ENCODE data around the gene VWA8.
"Not testable (repeated sequence)": the region's sequence is repeated elsewhere in the genome, so short reads cannot be mapped to it uniquely, and the experiment has no call there.

VWA8 gene

GRCh38 chr13:41822560-41822959 lies 138.3 kb downstream of the VWA8 start:
- Histone ChIP-seq H3K4me1 (peaks cover 0 to 4% (median 0%) of the 10 kb centered on the region in 10 experiments; a peak in 2 of 20 replicates), H3K4me3 (no peak overlapping the region), H3K36me3 (peaks cover 0 to 15% (median 4%) of the 10 kb centered on the region in 11 experiments; a peak in 5 of 22 replicates), H4K20me1 (no peaks in the 10 kb centered on the region), H3K27me3 (no peaks in the 10 kb centered on the region), H3K9me3 (replicated peaks in 1 of 11) (no peaks in the 10 kb centered on the region), H3K27ac (no peak overlapping the region), H3K4me2 (no peak overlapping the region), H3K9ac (no peak overlapping the region)
- TF ChIP-seq Cebpa-rat (IDR thresholded peaks at IDR 0.05), result no peak

DNA sequence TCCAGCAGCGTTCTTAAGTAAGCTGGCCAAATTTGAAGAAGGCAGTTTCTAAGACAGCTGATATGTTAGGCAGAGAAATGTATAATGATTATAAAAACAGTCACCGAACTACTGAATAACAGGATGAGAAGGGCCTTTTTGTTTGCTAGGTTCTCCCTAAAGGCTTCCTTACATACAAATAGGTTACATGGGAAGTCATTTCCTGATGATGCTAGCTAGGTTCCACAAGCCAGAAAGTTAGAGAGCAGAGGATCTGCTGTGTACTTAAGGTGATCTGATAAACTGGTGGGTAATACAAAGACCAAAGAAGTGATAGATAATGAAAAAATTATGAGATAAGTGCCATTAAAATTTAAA lies 139.7 kb downstream of the VWA8 start:
- no peak for TF ChIP-seq Cebpa-rat (IDR thresholded peaks at IDR 0.05)
- H3K27ac ChIP-seq, result no peak overlapping the region

DNA sequence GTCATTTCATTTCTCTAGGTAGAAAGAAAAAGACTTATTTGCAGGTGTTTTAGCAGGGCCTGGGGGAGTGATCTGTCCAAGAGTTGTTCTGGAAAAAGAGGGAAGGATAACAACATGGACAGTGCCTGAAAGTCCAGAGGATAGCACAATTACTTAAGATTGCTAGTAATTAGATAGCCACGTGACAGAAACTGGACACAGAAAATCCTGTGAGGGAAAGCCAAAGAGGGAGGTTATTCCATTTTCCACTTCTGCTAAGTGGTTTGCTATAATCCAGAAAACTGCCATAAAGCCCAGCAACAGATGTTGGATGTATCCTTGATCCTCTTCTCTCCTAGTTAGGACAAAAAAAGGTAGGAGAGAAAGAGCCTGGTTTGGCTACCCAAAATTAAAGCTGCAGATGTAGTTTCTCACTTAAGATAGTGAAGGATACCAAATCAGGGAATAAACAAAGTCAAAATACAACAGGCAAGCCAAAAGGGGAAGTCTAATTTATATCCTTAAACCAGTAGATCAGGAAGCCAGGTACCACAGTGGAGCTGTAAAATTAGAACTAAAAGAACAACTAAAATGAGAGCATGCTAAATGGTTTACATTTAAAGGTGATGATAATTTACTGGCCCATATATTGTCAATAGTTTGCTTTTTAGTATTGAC lies 140.2 kb downstream of the VWA8 start:
- Histone ChIP-seq H3K27me3 (no peaks in the 10 kb centered on the region), H3K27ac (no peak overlapping the region), H3K4me3 (no peak overlapping the region), H3K36me3 (peaks cover 0 to 21% (median 6%) of the 10 kb centered on the region in 11 experiments; a peak in 9 of 22 replicates), H3K4me2 (no peak overlapping the region), H3K9ac (no peak overlapping the region), H3K4me1 (no peaks in the 10 kb centered on the region), H4K20me1 (no peaks in the 10 kb centered on the region), H3K9me3 (replicated peaks in 1 of 11) (no peaks in the 10 kb centered on the region)
- TF ChIP-seq Cebpa-rat (IDR thresholded peaks at IDR 0.05), result no peak

More for the DNA sequence above, 139.7 kb downstream of the VWA8 start:
- H3K4me2 ChIP-seq, result no peak overlapping the region
- H4K20me1 ChIP-seq, result no peaks in the 10 kb centered on the region
- H3K4me1 ChIP-seq, result no peaks in the 10 kb centered on the region
- no peak overlapping the region for H3K9ac ChIP-seq
- no peaks in the 10 kb centered on the region for H3K9me3 ChIP-seq (replicated peaks in 1 of 11)
- peaks cover 0 to 16% (median 6%) of the 10 kb centered on the region in 11 experiments; a peak in 9 of 22 replicates for H3K36me3 ChIP-seq
- H3K4me3 ChIP-seq, result no peak overlapping the region
- no peaks in the 10 kb centered on the region for H3K27me3 ChIP-seq

DNA sequence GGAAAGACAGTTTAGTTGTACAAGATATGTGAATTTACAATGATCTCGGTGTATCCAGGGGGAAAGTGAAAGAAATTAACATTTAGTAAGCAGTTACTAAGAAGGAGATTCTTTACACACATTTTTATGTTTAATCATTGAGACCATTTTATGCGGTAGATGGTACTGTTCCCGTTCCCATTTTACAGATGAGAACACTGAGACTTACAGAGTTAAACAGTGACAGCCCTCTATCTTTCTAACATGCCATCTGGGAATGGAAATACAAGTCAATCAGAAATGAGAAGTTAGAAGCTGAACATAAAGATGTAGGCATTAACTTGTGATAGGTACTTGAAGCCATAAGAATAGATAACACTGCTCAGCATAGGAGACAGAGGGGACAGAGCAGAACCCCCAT lies 144.9 kb downstream of the VWA8 start:
- Histone ChIP-seq H3K27ac (no peak overlapping the region), H3K9ac (no peak overlapping the region), H3K4me3 (no peak overlapping the region), H3K36me3 (peaks cover 0 to 31% (median 10%) of the 10 kb centered on the region in 11 experiments; a peak in 13 of 22 replicates), H3K9me3 (replicated peaks in 1 of 11) (0 out of 22 replicates have a peak, but pooled peaks cover 0 to 6% (median 0%) of the 10 kb centered on the region in 11 experiments), H3K4me2 (no peak overlapping the region), H3K27me3 (no peaks in the 10 kb centered on the region), H3K4me1 (peaks cover 0 to 4% (median 0%) of the 10 kb centered on the region in 10 experiments; a peak in 3 of 20 replicates), H4K20me1 (no peaks in the 10 kb centered on the region)
- no peak for TF ChIP-seq Cebpa-rat (IDR thresholded peaks at IDR 0.05)

DNA sequence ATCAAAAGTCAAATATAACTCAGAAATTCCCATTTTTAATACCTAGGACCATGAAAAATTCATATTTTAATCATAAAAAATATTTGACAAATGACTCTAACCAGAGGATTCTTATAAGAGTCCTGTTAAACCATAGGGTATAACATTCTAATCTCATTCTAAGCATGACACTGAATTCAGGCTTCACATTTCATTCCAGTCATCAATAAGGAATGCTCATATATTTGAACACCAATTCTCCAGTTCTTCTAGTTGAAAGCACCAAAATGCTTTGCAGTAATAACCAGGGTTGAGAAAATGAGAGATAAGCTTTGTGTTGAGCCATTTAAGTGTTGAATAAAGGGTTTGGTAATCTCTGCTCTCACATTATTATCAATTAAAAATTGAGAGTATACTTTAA lies 147.5 kb downstream of the VWA8 start:
- Histone ChIP-seq H3K4me2 (no peak overlapping the region), H3K27ac (no peak overlapping the region), H3K9me3 (replicated peaks in 1 of 11) (0 out of 22 replicates have a peak, but pooled peaks cover 0 to 6% (median 0%) of the 10 kb centered on the region in 11 experiments)

DNA sequence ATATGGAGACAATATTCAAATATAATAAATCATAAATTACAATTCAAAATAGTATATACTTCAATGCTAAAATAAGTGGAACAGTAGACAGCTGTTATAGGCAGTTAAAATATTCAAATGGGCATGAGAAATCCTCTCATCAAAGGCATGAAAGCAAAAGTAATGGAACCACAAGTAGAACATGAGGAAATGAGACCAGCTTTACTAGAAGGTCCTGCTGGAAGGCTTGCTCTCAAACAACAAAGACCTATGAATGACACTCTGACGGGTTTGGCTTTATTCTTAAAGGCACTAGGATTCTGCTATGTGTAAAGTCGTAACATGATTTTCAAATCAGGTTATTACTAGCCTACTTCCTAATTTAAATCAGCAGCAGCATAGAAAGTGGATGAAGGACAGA lies 148.1 kb downstream of the VWA8 start:
- Histone ChIP-seq H3K9me3 (replicated peaks in 1 of 11) (0 out of 22 replicates have a peak, but pooled peaks cover 0 to 6% (median 0%) of the 10 kb centered on the region in 11 experiments), H4K20me1 (no peaks in the 10 kb centered on the region), H3K36me3 (peaks cover 0 to 44% (median 14%) of the 10 kb centered on the region in 11 experiments; a peak in 14 of 22 replicates), H3K4me1 (peaks cover 0 to 14% (median 0%) of the 10 kb centered on the region in 10 experiments; a peak in 4 of 20 replicates), H3K27ac (no peak overlapping the region), H3K27me3 (no peaks in the 10 kb centered on the region; a peak in 1 of 22 replicates), H3K9ac (no peak overlapping the region), H3K4me2 (no peak overlapping the region), H3K4me3 (no peak overlapping the region)
- no peak for TF ChIP-seq Cebpa-rat (IDR thresholded peaks at IDR 0.05)

More for the DNA sequence above, 147.5 kb downstream of the VWA8 start:
- H3K4me3 ChIP-seq, result no peak overlapping the region
- no peak overlapping the region for H3K9ac ChIP-seq
- H3K27me3 ChIP-seq, result no peaks in the 10 kb centered on the region
- H3K4me1 ChIP-seq, result peaks cover 0 to 14% (median 0%) of the 10 kb centered on the region in 10 experiments; a peak in 4 of 20 replicates
- no peaks in the 10 kb centered on the region for H4K20me1 ChIP-seq
- no peak for TF ChIP-seq Cebpa-rat (IDR thresholded peaks at IDR 0.05)
- H3K36me3 ChIP-seq, result peaks cover 0 to 41% (median 14%) of the 10 kb centered on the region in 11 experiments; a peak in 14 of 22 replicates

DNA sequence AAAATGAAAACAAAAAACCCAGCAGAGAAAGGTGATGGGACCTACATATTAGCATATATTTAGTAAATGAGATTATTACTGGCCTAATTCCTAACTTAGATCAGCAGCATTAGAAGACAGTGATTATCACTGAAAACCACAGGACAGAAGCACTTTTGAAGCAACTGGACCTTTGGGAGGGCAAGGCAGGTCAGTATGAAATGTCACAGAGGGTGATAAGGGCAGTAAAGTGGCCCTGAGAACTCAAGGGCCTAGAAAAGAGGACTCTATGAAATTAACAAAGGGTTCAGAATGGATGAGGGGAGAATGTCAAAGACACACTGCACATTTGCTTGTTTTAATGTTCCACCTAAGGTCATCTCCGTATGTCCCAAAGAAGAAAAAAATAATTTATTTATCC lies 148.7 kb downstream of the VWA8 start:
- H4K20me1 ChIP-seq, result no peaks in the 10 kb centered on the region
- peaks cover 0 to 14% (median 0%) of the 10 kb centered on the region in 10 experiments; a peak in 4 of 20 replicates for H3K4me1 ChIP-seq
- no peaks in the 10 kb centered on the region; a peak in 1 of 22 replicates for H3K27me3 ChIP-seq
- 0 out of 22 replicates have a peak, but pooled peaks cover 0 to 6% (median 0%) of the 10 kb centered on the region in 11 experiments for H3K9me3 ChIP-seq (replicated peaks in 1 of 11)
- no peak for TF ChIP-seq Cebpa-rat (IDR thresholded peaks at IDR 0.05)
- peaks cover 5 to 50% (median 18%) of the 10 kb centered on the region in 11 experiments; a peak in 17 of 22 replicates for H3K36me3 ChIP-seq
- H3K4me3 ChIP-seq, result no peak overlapping the region
- no peak overlapping the region for H3K9ac ChIP-seq
- no peak overlapping the region for H3K4me2 ChIP-seq
- no peak overlapping the region for H3K27ac ChIP-seq

DNA sequence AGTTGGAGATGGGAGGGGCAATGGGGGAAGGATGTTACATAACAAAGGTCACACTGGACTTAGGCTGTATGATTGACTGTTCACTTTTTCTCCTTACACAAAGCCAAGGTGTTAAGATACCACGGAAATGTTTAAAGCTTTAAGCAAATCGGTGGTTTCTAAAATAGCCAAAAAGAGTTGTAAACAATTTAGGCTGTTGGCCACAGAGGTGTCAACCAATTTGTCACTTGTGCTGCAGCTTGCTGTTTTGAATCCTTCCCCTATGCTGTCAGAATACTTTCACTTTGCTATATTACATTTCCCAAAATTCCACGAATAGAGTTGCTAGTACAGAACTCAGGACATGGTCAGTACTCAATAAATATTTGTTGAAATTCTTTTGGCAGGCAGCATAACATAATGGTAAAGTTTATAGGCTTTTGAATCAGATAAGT lies 149.3 kb downstream of the VWA8 start:
- no peaks in the 10 kb centered on the region; a peak in 1 of 22 replicates for H3K27me3 ChIP-seq
- H4K20me1 ChIP-seq, result no peaks in the 10 kb centered on the region
- H3K9ac ChIP-seq, result no peak overlapping the region
- H3K4me1 ChIP-seq, result peaks cover 0 to 14% (median 0%) of the 10 kb centered on the region in 10 experiments; a peak in 4 of 20 replicates
- no peak overlapping the region for H3K4me2 ChIP-seq
- no peak overlapping the region for H3K27ac ChIP-seq
- peaks cover 6 to 55% (median 22%) of the 10 kb centered on the region in 11 experiments; a peak in 17 of 22 replicates for H3K36me3 ChIP-seq
- TF ChIP-seq Cebpa-rat (IDR thresholded peaks at IDR 0.05), result no peak
- no peak overlapping the region for H3K4me3 ChIP-seq
- 0 out of 22 replicates have a peak, but pooled peaks cover 0 to 6% (median 0%) of the 10 kb centered on the region in 11 experiments for H3K9me3 ChIP-seq (replicated peaks in 1 of 11)

DNA sequence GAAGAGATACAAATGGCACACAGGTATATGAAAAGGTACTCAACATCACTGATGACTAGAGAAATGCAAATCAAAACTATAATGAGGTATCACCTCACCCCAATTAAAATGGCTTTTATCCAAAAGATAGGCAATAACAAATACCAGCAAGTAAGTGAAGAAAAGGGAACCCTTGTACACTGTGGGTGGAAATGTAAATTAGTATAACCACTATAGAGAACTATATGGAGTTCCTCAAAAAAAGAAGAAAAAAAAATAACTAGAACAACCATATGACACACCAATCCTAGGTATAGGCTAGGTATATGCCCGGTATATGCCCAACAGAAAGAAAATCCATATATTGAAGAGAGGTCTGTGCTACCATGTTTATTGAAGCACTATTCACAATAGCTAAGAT lies 150.9 kb downstream of the VWA8 start:
- Histone ChIP-seq H4K20me1 (no peaks in the 10 kb centered on the region), H3K9ac (no peak overlapping the region), H3K9me3 (replicated peaks in 1 of 11) (peaks cover 0 to 7% (median 5%) of the 10 kb centered on the region in 11 experiments; a peak in 6 of 22 replicates), H3K4me2 (peak overlapping the region in 1 of 11 experiments; percentile 23; a peak in 2 of 22 replicates), H3K36me3 (peaks cover 6 to 61% (median 18%) of the 10 kb centered on the region in 11 experiments; a peak in 17 of 22 replicates), H3K4me1 (peaks cover 0 to 14% (median 0%) of the 10 kb centered on the region in 10 experiments; a peak in 4 of 20 replicates), H3K27ac (no peak overlapping the region), H3K4me3 (no peak overlapping the region), H3K27me3 (no peaks in the 10 kb centered on the region; a peak in 1 of 22 replicates)
- TF ChIP-seq Cebpa-rat (IDR thresholded peaks at IDR 0.05), result no peak

- H3K27ac ChIP-seq, result not testable (repeated sequence)
These were observed 157.5 kb downstream of the VWA8 start for GRCh38 chr13:41803445-41803735.

More at GRCh38 chr13:41803445-41803735, 157.5 kb downstream of the VWA8 start:
- not testable (repeated sequence) for H3K9ac ChIP-seq, H3K4me2 ChIP-seq, H3K4me3 ChIP-seq, H4K20me1 ChIP-seq, H3K27me3 ChIP-seq, H3K4me1 ChIP-seq
- peaks cover 27 to 67% (median 35%) of the 10 kb centered on the region in 11 experiments for H3K36me3 ChIP-seq
- H3K9me3 ChIP-seq (replicated peaks in 1 of 11), result peaks cover 21 to 38% (median 27%) of the 10 kb centered on the region in 11 experiments
